ENCODE data around the gene GNAI3.

The GNAI3 gene

DNA sequence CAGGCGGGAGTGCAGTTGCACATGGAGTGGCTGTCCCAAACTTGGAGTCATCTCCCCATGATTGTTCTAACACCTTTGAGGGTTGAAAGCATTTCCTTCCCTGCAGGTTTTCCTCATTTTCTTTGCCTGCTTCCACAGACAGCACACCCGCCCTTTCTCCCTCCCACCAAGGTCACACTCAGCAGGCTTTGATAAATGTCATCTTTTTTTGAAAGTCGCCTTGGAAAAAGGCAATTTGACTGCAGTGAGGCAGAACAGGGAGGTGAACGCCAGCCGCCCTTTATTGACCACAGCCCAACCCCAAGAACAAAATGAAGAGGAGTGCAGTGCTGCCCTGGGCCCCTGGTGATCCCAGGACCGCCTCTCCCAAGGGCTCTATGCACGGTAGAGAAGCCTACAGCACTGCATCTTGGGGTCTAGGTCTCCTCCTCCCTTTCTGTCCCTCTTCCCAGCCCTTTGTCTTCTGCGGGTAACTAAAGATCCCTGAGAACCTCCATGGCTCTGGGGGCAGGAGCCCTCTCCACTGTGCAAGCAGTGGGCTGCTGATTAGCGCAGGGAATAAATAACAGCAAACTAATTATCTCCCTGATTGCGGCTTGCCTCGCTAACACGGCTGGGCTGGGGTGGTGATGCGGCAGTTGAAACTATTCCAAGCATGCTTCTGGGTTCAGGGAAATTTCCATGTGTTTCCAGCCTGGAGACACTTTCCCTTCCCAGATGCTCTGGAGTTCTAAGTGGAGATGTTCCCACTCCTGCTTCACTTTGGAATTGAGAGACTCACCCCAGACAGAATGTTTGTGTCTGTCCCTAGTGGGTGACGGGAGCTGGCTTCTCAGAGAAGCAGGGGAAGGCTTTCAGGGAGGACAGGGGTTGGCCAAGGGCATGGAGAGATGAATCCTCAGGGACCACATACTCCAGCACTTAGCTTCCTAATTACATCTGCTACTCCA lies 27.1 kb upstream of the GNAI3 start:
- Histone ChIP-seq H3K9ac (ENCODE audit: low read depth, low read length) (no peak overlapping the region), H3K79me2 (ENCODE audit: insufficient read depth, low read length) (no peaks in the 10 kb centered on the region), H3K27me3 (ENCODE audit: insufficient read depth, low read length, poor library complexity) (peaks cover 7% of the 10 kb centered on the region), H3K9me3 (ENCODE audit: insufficient read depth, low read length, severe bottlenecking) (no peaks in the 10 kb centered on the region), H3K36me3 (ENCODE audit: insufficient read depth, low read length) (no peaks in the 10 kb centered on the region), H3K4me1 (ENCODE audit: insufficient read depth, low read length) (no peaks in the 10 kb centered on the region), H3K27ac (ENCODE audit: low read length) (no peak overlapping the region), H3K4me2 (ENCODE audit: insufficient read depth, low read length) (no peak overlapping the region), H4K20me1 (ENCODE audit: insufficient read depth, low read length) (no peaks in the 10 kb centered on the region), H2AFZ (ENCODE audit: low read depth, low read length) (no peak overlapping the region), H3K4me3 (ENCODE audit: low read depth in 1 of 2, low read length in 2 of 2) (no peak overlapping the region)
- TF ChIP-seq, protein P1, sequence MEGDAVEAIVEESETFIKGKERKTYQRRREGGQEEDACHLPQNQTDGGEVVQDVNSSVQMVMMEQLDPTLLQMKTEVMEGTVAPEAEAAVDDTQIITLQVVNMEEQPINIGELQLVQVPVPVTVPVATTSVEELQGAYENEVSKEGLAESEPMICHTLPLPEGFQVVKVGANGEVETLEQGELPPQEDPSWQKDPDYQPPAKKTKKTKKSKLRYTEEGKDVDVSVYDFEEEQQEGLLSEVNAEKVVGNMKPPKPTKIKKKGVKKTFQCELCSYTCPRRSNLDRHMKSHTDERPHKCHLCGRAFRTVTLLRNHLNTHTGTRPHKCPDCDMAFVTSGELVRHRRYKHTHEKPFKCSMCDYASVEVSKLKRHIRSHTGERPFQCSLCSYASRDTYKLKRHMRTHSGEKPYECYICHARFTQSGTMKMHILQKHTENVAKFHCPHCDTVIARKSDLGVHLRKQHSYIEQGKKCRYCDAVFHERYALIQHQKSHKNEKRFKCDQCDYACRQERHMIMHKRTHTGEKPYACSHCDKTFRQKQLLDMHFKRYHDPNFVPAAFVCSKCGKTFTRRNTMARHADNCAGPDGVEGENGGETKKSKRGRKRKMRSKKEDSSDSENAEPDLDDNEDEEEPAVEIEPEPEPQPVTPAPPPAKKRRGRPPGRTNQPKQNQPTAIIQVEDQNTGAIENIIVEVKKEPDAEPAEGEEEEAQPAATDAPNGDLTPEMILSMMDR (IDR thresholded peaks at IDR 0.05; ENCODE audit: borderline replicate concordance, extremely low read depth, low read length, poor library complexity, severe bottlenecking), result no peak
- TF ChIP-seq EZH2 (IDR thresholded peaks at IDR 0.05; ENCODE audit: borderline replicate concordance, low read depth, low read length, severe bottlenecking), result no peak
- ATAC-seq (ENCODE audit: insufficient read depth, low read depth), result no peak
- DNase-seq, result no peak

DNA sequence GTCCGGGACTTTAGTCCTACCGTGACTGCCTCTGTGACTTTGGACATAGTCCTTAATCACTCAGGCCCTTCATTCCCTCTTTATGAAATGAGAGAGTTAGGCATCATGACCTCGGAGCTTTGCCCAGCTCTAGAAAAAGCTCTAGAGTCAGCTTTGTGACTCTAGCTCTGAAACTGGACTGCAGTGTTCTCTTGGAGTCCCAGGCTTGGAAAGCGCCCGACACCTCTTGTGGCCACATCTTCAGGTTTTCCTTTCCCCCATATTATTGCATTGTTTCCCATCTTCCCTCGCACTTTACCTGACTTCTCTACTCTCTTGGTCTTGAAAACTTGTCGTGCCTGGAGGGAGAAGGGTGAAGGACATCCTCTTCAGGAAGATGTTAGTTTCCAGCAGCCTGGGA lies 26.4 kb upstream of the GNAI3 start:
- Histone ChIP-seq H3K4me3 (ENCODE audit: low read depth in 1 of 2, low read length in 2 of 2) (no peak overlapping the region), H3K36me3 (ENCODE audit: insufficient read depth, low read length) (no peaks in the 10 kb centered on the region), H3K27ac (ENCODE audit: low read length) (no peak overlapping the region), H3K9ac (ENCODE audit: low read depth, low read length) (no peak overlapping the region), H3K27me3 (ENCODE audit: insufficient read depth, low read length, poor library complexity) (peaks cover 7% of the 10 kb centered on the region), H3K4me2 (ENCODE audit: insufficient read depth, low read length) (no peak overlapping the region), H3K79me2 (ENCODE audit: insufficient read depth, low read length) (no peaks in the 10 kb centered on the region), H3K9me3 (ENCODE audit: insufficient read depth, low read length, severe bottlenecking) (no peaks in the 10 kb centered on the region), H3K4me1 (ENCODE audit: insufficient read depth, low read length) (no peaks in the 10 kb centered on the region), H4K20me1 (ENCODE audit: insufficient read depth, low read length) (no peaks in the 10 kb centered on the region), H2AFZ (ENCODE audit: low read depth, low read length) (no peak overlapping the region)
- TF ChIP-seq, protein P1 (IDR thresholded peaks at IDR 0.05; ENCODE audit: borderline replicate concordance, extremely low read depth, low read length, poor library complexity, severe bottlenecking), result no peak
- TF ChIP-seq EZH2 (IDR thresholded peaks at IDR 0.05; ENCODE audit: borderline replicate concordance, low read depth, low read length, severe bottlenecking), result no peak
- ATAC-seq (ENCODE audit: insufficient read depth, low read depth) (no peak), DNase-seq (no peak)

DNA sequence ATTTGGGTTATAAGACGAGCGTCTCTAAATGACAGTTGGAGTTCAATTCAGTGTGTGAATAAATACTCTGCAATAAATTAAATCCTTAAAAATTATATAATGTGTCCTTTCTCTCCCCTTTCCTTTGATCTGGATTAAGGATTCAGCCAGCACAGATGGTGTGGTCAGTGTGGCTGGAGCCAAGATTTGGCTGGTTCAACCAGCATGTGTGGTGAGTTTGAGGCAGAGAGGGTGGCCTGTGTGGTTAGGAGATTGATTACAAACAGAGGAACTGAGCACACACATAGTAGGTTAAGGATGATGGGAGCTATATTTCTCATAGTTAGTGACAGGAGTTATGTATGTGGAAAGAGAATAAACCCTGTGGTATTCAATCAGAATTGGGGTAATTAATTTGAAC lies 24.7 kb upstream of the GNAI3 start:
- no peak overlapping the region for H3K9ac ChIP-seq (ENCODE audit: low read depth, low read length)
- H3K27ac ChIP-seq (ENCODE audit: low read length), result no peak overlapping the region
- no peak for DNase-seq

More for the DNA sequence above, 24.7 kb upstream of the GNAI3 start:
- Histone ChIP-seq H3K36me3 (ENCODE audit: insufficient read depth, low read length) (no peaks in the 10 kb centered on the region), H2AFZ (ENCODE audit: low read depth, low read length) (no peak overlapping the region), H3K4me3 (ENCODE audit: low read depth in 1 of 2, low read length in 2 of 2) (no peak overlapping the region), H3K79me2 (ENCODE audit: insufficient read depth, low read length) (no peaks in the 10 kb centered on the region), H3K27me3 (ENCODE audit: insufficient read depth, low read length, poor library complexity) (peaks cover 7% of the 10 kb centered on the region), H4K20me1 (ENCODE audit: insufficient read depth, low read length) (no peaks in the 10 kb centered on the region), H3K9me3 (ENCODE audit: insufficient read depth, low read length, severe bottlenecking) (no peaks in the 10 kb centered on the region), H3K4me2 (ENCODE audit: insufficient read depth, low read length) (no peak overlapping the region), H3K4me1 (ENCODE audit: insufficient read depth, low read length) (no peaks in the 10 kb centered on the region)
- no peak for ATAC-seq (ENCODE audit: insufficient read depth, low read depth)
- TF ChIP-seq, protein P1 (IDR thresholded peaks at IDR 0.05; ENCODE audit: borderline replicate concordance, extremely low read depth, low read length, poor library complexity, severe bottlenecking), result no peak
- no peak for TF ChIP-seq EZH2 (IDR thresholded peaks at IDR 0.05; ENCODE audit: borderline replicate concordance, low read depth, low read length, severe bottlenecking)

Data from DND-41 (cell line).